ENCODE measurements around the gene CREBBP. TPM values are rescaled to one million over a fixed set of nuclear protein-coding genes. Genes with fewer than 3 reads are reported as not detected.

The CREBBP gene
- total RNA-seq, 2 donors from 2014 or later, result 65.0 to 103 TPM

- Histone ChIP-seq H3K36me3 (no peaks in the 10 kb centered on the region), H3K27me3 (replicated peaks; ENCODE audit: insufficient read depth) (no peaks in the 10 kb centered on the region), H3K9me3 (no peaks in the 10 kb centered on the region), H3K27ac (no peak overlapping the region), H3K4me1 (ENCODE audit: control insufficient read depth in 1 of 2, low read depth in 2 of 2) (no peaks in the 10 kb centered on the region), H3K4me3 (no peak overlapping the region)
- ATAC-seq (ENCODE audit: insufficient number of reproducible peaks, low FRiP score, low read depth) (no peak), DNase-seq (ENCODE audit: low spot score) (no peak)
- TF ChIP-seq CTCF (IDR thresholded peaks at IDR 0.05), result no peak
These were observed 29.5 kb upstream of the CREBBP start for GRCh38 chr16:3909791-3910583.

- DNase-seq (ENCODE audit: low spot score) (no peak), ATAC-seq (ENCODE audit: insufficient number of reproducible peaks, low FRiP score, low read depth) (no peak)
- Histone ChIP-seq H3K4me3 (no peak overlapping the region), H3K9me3 (no peaks in the 10 kb centered on the region), H3K27ac (no peak overlapping the region), H3K36me3 (no peaks in the 10 kb centered on the region), H3K4me1 (ENCODE audit: control insufficient read depth in 1 of 2, low read depth in 2 of 2) (no peaks in the 10 kb centered on the region), H3K27me3 (replicated peaks; ENCODE audit: insufficient read depth) (no peaks in the 10 kb centered on the region)
- TF ChIP-seq CTCF (IDR thresholded peaks at IDR 0.05), result no peak
These were observed 28.5 kb upstream of the CREBBP start for GRCh38 chr16:3908951-3909437.

GRCh38 chr16:3907586-3907985, 27.1 kb upstream of the CREBBP start:
- H3K9me3 ChIP-seq, result no peaks in the 10 kb centered on the region
- TF ChIP-seq CTCF (IDR thresholded peaks at IDR 0.05), result no peak
- no peak for ATAC-seq (ENCODE audit: insufficient number of reproducible peaks, low FRiP score, low read depth)
- H3K27me3 ChIP-seq (replicated peaks; ENCODE audit: insufficient read depth), result no peaks in the 10 kb centered on the region
- H3K36me3 ChIP-seq, result no peaks in the 10 kb centered on the region
- no peak overlapping the region for H3K27ac ChIP-seq
- no peak overlapping the region for H3K4me3 ChIP-seq
- no peaks in the 10 kb centered on the region for H3K4me1 ChIP-seq (ENCODE audit: control insufficient read depth in 1 of 2, low read depth in 2 of 2)
- DNase-seq (ENCODE audit: low spot score), result no peak

GRCh38 chr16:3906363-3906762, 25.9 kb upstream of the CREBBP start:
- Histone ChIP-seq H3K4me3 (no peak overlapping the region), H3K27me3 (replicated peaks; ENCODE audit: insufficient read depth) (no peaks in the 10 kb centered on the region), H3K4me1 (ENCODE audit: control insufficient read depth in 1 of 2, low read depth in 2 of 2) (no peaks in the 10 kb centered on the region), H3K36me3 (no peaks in the 10 kb centered on the region), H3K9me3 (no peaks in the 10 kb centered on the region), H3K27ac (no peak overlapping the region)
- TF ChIP-seq CTCF (IDR thresholded peaks at IDR 0.05), result no peak
- ATAC-seq (ENCODE audit: insufficient number of reproducible peaks, low FRiP score, low read depth), result no peak
- DNase-seq (ENCODE audit: low spot score), result no peak

- TF ChIP-seq CTCF (IDR thresholded peaks at IDR 0.05), result no peak
- ATAC-seq (ENCODE audit: insufficient number of reproducible peaks, low FRiP score, low read depth) (no peak), DNase-seq (ENCODE audit: low spot score) (no peak)
- Histone ChIP-seq H3K27me3 (replicated peaks; ENCODE audit: insufficient read depth) (no peaks in the 10 kb centered on the region), H3K27ac (no peak overlapping the region), H3K36me3 (no peaks in the 10 kb centered on the region), H3K4me3 (no peak overlapping the region), H3K4me1 (ENCODE audit: control insufficient read depth in 1 of 2, low read depth in 2 of 2) (no peaks in the 10 kb centered on the region), H3K9me3 (no peaks in the 10 kb centered on the region)
These were observed 24.4 kb upstream of the CREBBP start for GRCh38 chr16:3904875-3905274.

Measured in thoracic aorta (tissue), 2 donors.